SK-N-SH (cell line): ENCODE measurements around the gene SIDT2. TPM values are rescaled to one million over a fixed set of nuclear protein-coding genes. Genes with fewer than 3 reads are reported as not detected.

ENCODE experiments used
- CTCF ChIA-PET: fragments of 300-600, 350-600 bp; formaldehyde crosslinking; extraction: SDS; loops from one replicate; lab custom pipeline; 2021; lab: Yijun Ruan, JAX
- POLR2A ChIA-PET: fragments of 350-600 bp; sonication (Branson Sonifier 250); formaldehyde crosslinking; extraction: SDS; loops from one replicate; lab custom pipeline; 2020; ENCODE audit warnings: antibody characterized with exemption, inconsistent platforms; lab: Yijun Ruan, JAX
- DNase-seq: peaks from one replicate; pipeline ENCODE4 v3.0.0; 2012
- H2AFZ ChIP-seq: fragments of 200-600 bp; sonication (generic); 2 replicates; pipeline ENCODE4 v1.8.1; 2016; ENCODE audit warnings: antibody characterized with exemption, mild to moderate bottlenecking, low read depth
- H3F3A ChIP-seq: fragments of 200-600 bp; sonication (generic); replicated peaks from 2 replicates; pipeline ENCODE3; 2016; ENCODE audit warnings: antibody characterized with exemption, mild to moderate bottlenecking; ENCODE audit not compliant: insufficient read depth
- H3K27ac ChIP-seq, 2 experiments: fragments of 200-500 bp in 1 of 2; fragments of 200-600 bp in 1 of 2; sonication (Bioruptor generic) in 1 of 2; sonication (generic), shearing (Covaris generic) in 1 of 2; 2 replicates each; pipeline versions ENCODE4 v1.5.1 to v1.6.1; 2014 to 2016; ENCODE audit warnings: low read depth in 2 of 2, inconsistent platforms in 1 of 2, low read length in 1 of 2, mild to moderate bottlenecking in 1 of 2, mixed read lengths in 1 of 2
- H3K27me3 ChIP-seq: fragments of 200-600 bp; sonication (generic), shearing (Covaris generic); 2 replicates; pipeline ENCODE4 v1.6.1; 2016; ENCODE audit warnings: mixed run types; ENCODE audit not compliant: insufficient read depth
- H3K36me3 ChIP-seq, 2 experiments: fragments of 200-500 bp in 1 of 2; fragments of 200-600 bp in 1 of 2; sonication (Bioruptor generic) in 1 of 2; sonication (generic) in 1 of 2; replicated peaks in 1 of 2; 2 replicates each; pipeline versions ENCODE3 to v1.5.1; 2014 to 2016; ENCODE audit warnings: low read length in 1 of 2, mild to moderate bottlenecking in 1 of 2; ENCODE audit not compliant: insufficient read depth in 2 of 2, control insufficient read depth in 1 of 2
- H3K4me1 ChIP-seq, 2 experiments: fragments of 200-500 bp in 1 of 2; fragments of 200-600 bp in 1 of 2; sonication (Bioruptor generic) in 1 of 2; sonication (generic), shearing (Covaris generic) in 1 of 2; 2 replicates each; pipeline versions ENCODE4 v1.5.1 to v1.6.1; 2014 to 2016; ENCODE audit warnings: low read depth in 1 of 2, low read length in 1 of 2, mixed run types in 1 of 2; ENCODE audit not compliant: insufficient read depth in 2 of 2, control insufficient read depth in 1 of 2
- H3K4me2 ChIP-seq: fragments of 200-600 bp; sonication (generic), shearing (Covaris generic); 2 replicates; pipeline ENCODE4 v1.6.1; 2017; ENCODE audit warnings: mixed run types
- H3K4me3 ChIP-seq, 2 experiments: fragments of 200-500 bp in 1 of 2; fragments of 200-600 bp in 1 of 2; sonication (Bioruptor generic) in 1 of 2; sonication (generic), shearing (Covaris generic) in 1 of 2; 2 replicates each; pipeline versions ENCODE4 v1.5.1 to v1.8.1; 2014 to 2016; ENCODE audit warnings: low read depth in 2 of 2, inconsistent platforms in 1 of 2, low read length in 1 of 2, mild to moderate bottlenecking in 1 of 2, mixed read lengths in 1 of 2, moderate library complexity in 1 of 2
- H3K79me2 ChIP-seq: fragments of 200-600 bp; sonication (generic); 2 replicates; pipeline ENCODE4 v1.8.1; 2017; ENCODE audit warnings: mild to moderate bottlenecking; ENCODE audit not compliant: insufficient read depth
- H3K9ac ChIP-seq: fragments of 200-600 bp; sonication (generic); 2 replicates; pipeline ENCODE4 v1.6.1; 2017; ENCODE audit warnings: mixed run types
- H3K9me2 ChIP-seq: fragments of 200-600 bp; sonication (generic); 2 replicates; pipeline ENCODE4 v1.6.1; 2017; ENCODE audit warnings: mixed run types
- H3K9me3 ChIP-seq: fragments of 200-600 bp; sonication (generic); 2 replicates; pipeline ENCODE4 v1.6.1; 2017; ENCODE audit warnings: mixed run types, mild to moderate bottlenecking, moderate library complexity
- H4K20me1 ChIP-seq: fragments of 200-600 bp; sonication (generic); 2 replicates; pipeline ENCODE4 v1.6.1; 2017; ENCODE audit warnings: mild to moderate bottlenecking, mixed run types; ENCODE audit not compliant: insufficient read depth
- EZH2phosphoT487 ChIP-seq: fragments of 200-600 bp; sonication (generic); IDR thresholded peaks from 2 replicates; pipeline ENCODE4 v1.6.1; 2017; ENCODE audit warnings: low read depth, mixed run types, mild to moderate bottlenecking, antibody characterized with exemption, moderate library complexity, borderline replicate concordance
- FOSL2 ChIP-seq: IDR thresholded peaks from 2 replicates; pipeline ENCODE4 v1.4.0; 2012; ENCODE audit warnings: low read depth, mild to moderate bottlenecking, moderate library complexity, borderline replicate concordance
- FOXJ3 ChIP-seq: sonication (generic); formaldehyde crosslinking; IDR thresholded peaks from 2 replicates; pipeline ENCODE4 v1.5.1; 2020; ENCODE audit warnings: mild to moderate bottlenecking, missing genetic modification reagents
- FOXM1 ChIP-seq: IDR thresholded peaks from 2 replicates; pipeline ENCODE4 v1.4.0; 2012; ENCODE audit warnings: low read depth, mild to moderate bottlenecking
- GABPA ChIP-seq: IDR thresholded peaks from 2 replicates; pipeline ENCODE4 v1.4.0; 2012; ENCODE audit warnings: low read depth, mild to moderate bottlenecking
- JUND ChIP-seq: IDR thresholded peaks from 2 replicates; pipeline ENCODE4 v1.4.0; 2012
- POLR2AphosphoS5 ChIP-seq: IDR thresholded peaks from 2 replicates; pipeline ENCODE4 v1.6.1; 2012; ENCODE audit warnings: low read depth, low read length
- RCOR1 ChIP-seq: fragments of 150-350 bp; IDR thresholded peaks from 2 replicates; pipeline ENCODE4 v1.6.1; 2017; ENCODE audit warnings: antibody characterized with exemption, low read length
- RXRA ChIP-seq: IDR thresholded peaks from 2 replicates; pipeline ENCODE4 v1.4.0; 2012; ENCODE audit warnings: low read depth, mild to moderate bottlenecking, borderline replicate concordance
- TEAD4 ChIP-seq: IDR thresholded peaks from 2 replicates; pipeline ENCODE4 v1.4.0; 2012; ENCODE audit warnings: mild to moderate bottlenecking, borderline replicate concordance; ENCODE audit not compliant: insufficient read depth
- USF1 ChIP-seq: IDR thresholded peaks from 2 replicates; pipeline ENCODE4 v1.4.0; 2012; ENCODE audit warnings: low read depth, borderline replicate concordance
- YY1 ChIP-seq: IDR thresholded peaks from 2 replicates; pipeline ENCODE4 v1.4.0; 2012; ENCODE audit warnings: low read depth, mild to moderate bottlenecking
- WGBS: methylation state at CpG from one replicate; pipeline ENCODE4 v1.1.6; 2017; ENCODE audit warnings: low lambda C conversion rate; 5-methylcytosine and 5-hydroxymethylcytosine counted together
- polyA plus RNA-seq, 3 experiments: library from polyadenylated mRNA; depleted of rRNA; stranded (reverse); fragments of >200 nt; gene quantifications; 2 replicates each; pipeline ENCODE4 v1.2.3, GENCODE V29; 2012

SIDT2 gene
- polyA plus RNA-seq, 1 of the 3 experiments (the other 2 are of a cell fraction) = 17.5 TPM

DNA sequence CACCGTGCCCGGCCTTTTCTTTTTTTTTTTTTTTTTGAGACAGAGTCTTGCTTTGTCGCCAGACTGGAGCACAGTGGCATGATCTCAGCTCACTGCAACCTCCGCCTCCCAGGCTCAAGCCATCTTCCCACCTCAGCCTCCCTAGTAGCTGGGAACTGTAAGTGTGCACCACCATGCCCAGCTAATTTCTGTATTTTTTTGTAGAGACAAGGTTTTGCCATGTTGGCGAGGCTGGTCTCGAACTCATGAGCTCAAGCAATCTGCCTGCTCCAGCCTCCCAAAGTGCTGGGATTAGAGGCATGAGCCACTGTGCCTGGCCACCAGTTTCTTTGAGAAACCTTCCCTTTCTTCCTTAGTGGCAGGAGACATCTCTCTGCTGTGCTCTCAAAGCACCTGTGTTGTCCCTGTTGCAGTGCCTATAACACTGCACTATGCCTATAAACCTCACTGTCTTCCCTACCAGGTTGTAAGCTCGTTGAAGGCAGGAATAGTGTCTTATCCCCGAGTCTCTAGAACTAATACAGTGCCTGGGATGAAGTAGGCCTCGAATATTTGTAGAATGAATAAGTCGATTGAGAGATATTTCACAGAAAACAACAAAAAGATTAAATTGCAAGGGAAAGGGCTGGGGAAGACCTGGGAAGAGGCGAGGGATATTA, 34.3 kb downstream of the SIDT2 start:
- 95% methylated on average over 10 of the region's 11 CpGs for WGBS
- Histone ChIP-seq H3K79me2 (no peaks in the 10 kb centered on the region), H3K4me3 (no peak overlapping the region), H3F3A (peaks cover 19% of the 10 kb centered on the region), H3K9me2 (no peaks in the 10 kb centered on the region), H3K9me3 (no peaks in the 10 kb centered on the region), H3K36me3 (peaks cover 13 to 28% of the 10 kb centered on the region in 2 experiments), H3K4me1 (no peaks in the 10 kb centered on the region), H3K27ac (no peak overlapping the region), H3K27me3 (no peaks in the 10 kb centered on the region), H2AFZ (no peak overlapping the region), H4K20me1 (no peaks in the 10 kb centered on the region), H3K4me2 (no peak overlapping the region), H3K9ac (no peak overlapping the region)
- TF ChIP-seq FOXJ3 (no peak), EZH2phosphoT487 (no peak), RCOR1 (no peak), JUND (no peak)
- no peak for DNase-seq
- CTCF ChIA-PET = interaction anchor here (2.5 kb wide), 1 partner anchor 14 kb away, joined by 7 read pairs; no protein-coding TSS in a partner anchor
- POLR2A ChIA-PET = no interaction called here

DNA sequence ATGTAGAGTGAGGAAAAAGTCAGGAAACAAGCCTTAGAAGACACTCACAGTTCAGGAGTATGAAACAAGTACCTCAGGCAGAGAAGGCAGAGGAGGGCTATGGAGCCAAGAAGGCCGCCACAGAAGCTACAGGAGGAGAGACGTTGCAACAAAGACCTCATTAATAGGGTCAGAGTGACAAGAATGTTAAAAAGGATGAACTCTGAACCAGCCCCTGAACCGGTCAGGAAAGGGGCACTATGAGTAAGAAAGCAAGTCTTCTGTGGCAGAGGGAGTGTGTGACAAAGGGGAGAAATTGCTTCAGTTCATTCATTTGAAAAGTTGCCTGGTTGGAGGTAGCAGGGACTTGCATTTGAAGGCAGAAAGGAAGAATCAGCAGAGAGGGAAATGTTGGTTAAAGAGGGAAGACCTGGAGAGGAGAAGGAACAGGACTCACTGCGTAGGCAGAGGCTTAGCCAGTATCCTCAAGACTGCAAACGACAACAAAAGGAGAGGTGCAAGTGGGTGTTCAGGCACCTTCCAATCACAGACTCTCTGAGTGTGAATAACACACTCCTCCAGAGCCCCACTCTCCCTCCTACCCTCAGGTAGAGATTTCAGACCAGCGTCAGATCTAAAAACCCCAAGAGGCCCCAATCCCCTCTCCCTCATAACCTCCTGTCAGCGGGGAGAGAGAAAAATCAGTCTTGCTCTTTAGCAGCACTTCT, 36.0 kb downstream of the SIDT2 start:
- H3K27me3 ChIP-seq = no peaks in the 10 kb centered on the region
- WGBS = 97% methylated on average over 7 of the region's 7 CpGs
- TF ChIP-seq YY1 (no peak), POLR2AphosphoS5 (no peak), USF1 (no peak), GABPA (no peak), FOSL2 (no peak), RCOR1 (no peak), EZH2phosphoT487 (no peak), TEAD4 (no peak), FOXM1 (no peak), RXRA (no peak)
- CTCF ChIA-PET = no interaction called here
- no peak overlapping the region for H3K4me3 ChIP-seq
- H3K4me1 ChIP-seq = no peaks in the 10 kb centered on the region
- no peaks in the 10 kb centered on the region for H4K20me1 ChIP-seq
- no peaks in the 10 kb centered on the region for H3K9me3 ChIP-seq
- POLR2A ChIA-PET = interaction anchor here (1.2 kb wide), 1 partner anchor 11 kb away, joined by 3 read pairs; no protein-coding TSS in a partner anchor
- no peaks in the 10 kb centered on the region for H3K9me2 ChIP-seq
- no peaks in the 10 kb centered on the region for H3K79me2 ChIP-seq
- DNase-seq = no peak
- H3K36me3 ChIP-seq = peaks cover 18 to 45% of the 10 kb centered on the region in 2 experiments
- H3K9ac ChIP-seq = no peak overlapping the region
- no peak overlapping the region for H3K27ac ChIP-seq
- no peak overlapping the region for H3K4me2 ChIP-seq
- H3F3A ChIP-seq = peaks cover 18% of the 10 kb centered on the region
- no peak overlapping the region for H2AFZ ChIP-seq
